Measurements from ENCODE around the gene KLF5. TPM values are rescaled to one million over a fixed set of nuclear protein-coding genes. Genes with fewer than 3 reads are reported as not detected.

KLF5 gene
- total and polyA plus RNA-seq, 2 experiments from 2014 or later: 5.5 to 5.6 TPM

- Histone ChIP-seq H3K27me3 (replicated peaks; ENCODE audit: insufficient read depth) (no peaks in the 10 kb centered on the region), H3K27ac (peak overlapping the region; percentile 59; the same call in 1 of the 2 replicates), H3K4me1 (ENCODE audit: insufficient read depth) (peaks cover 28% of the 10 kb centered on the region), H3K36me3 (ENCODE audit: low read depth) (no peaks in the 10 kb centered on the region), H3K9me3 (ENCODE audit: low read depth) (no peaks in the 10 kb centered on the region), H3K4me2 (ENCODE audit: unreplicated experiment) (peak overlapping the region; percentile 95), H3K9ac (peak overlapping the region; percentile 69), H2AFZ (peak overlapping the region; percentile 75), H3K9me2 (ENCODE audit: insufficient read depth) (no peaks in the 10 kb centered on the region), H4K20me1 (ENCODE audit: insufficient read depth) (no peaks in the 10 kb centered on the region), H3F3A (ENCODE audit: insufficient read depth) (peaks cover 24% of the 10 kb centered on the region), H3K4me3 (peak overlapping the region; percentile 83), H3K79me2 (ENCODE audit: insufficient read depth) (0 out of 2 replicates have a peak, but pooled peaks cover 12% of the 10 kb centered on the region)
- peak; percentile 62 for DNase-seq
- in situ Hi-C loops (cut with MboI): loop anchor here (25.0 kb wide), 1 partner anchor 653 kb away; no protein-coding TSS in a partner anchor
- TF ChIP-seq EZH2 (IDR thresholded peaks at IDR 0.05; ENCODE audit: insufficient read depth, poor library complexity, severe bottlenecking) (no peak), EZH2phosphoT487 (IDR thresholded peaks at IDR 0.05; ENCODE audit: insufficient read depth, low read depth) (no peak)
- WGBS, 2 experiments (ENCODE audit: low coverage in 1 of 2, low lambda C conversion rate in 2 of 2, missing lambda C conversion rate in 2 of 2): 1 to 2% methylated on average over 38 to 62 of the region's 68 CpGs
Observed at GRCh38 chr13:73059460-73060250, 850 bp downstream of the KLF5 start.

- H3K36me3 ChIP-seq (ENCODE audit: low read depth): no peaks in the 10 kb centered on the region
- H2AFZ ChIP-seq: peak overlapping the region; percentile 74
- in situ Hi-C loops (cut with MboI): loop anchor here (25.0 kb wide), 1 partner anchor 652 kb away; no protein-coding TSS in a partner anchor
- H4K20me1 ChIP-seq (ENCODE audit: insufficient read depth): no peaks in the 10 kb centered on the region
- no peaks in the 10 kb centered on the region for H3K9me3 ChIP-seq (ENCODE audit: low read depth)
- H3K4me3 ChIP-seq: peak overlapping the region; percentile 83
- H3K9ac ChIP-seq: peak overlapping the region; percentile 69
- no peaks in the 10 kb centered on the region for H3K9me2 ChIP-seq (ENCODE audit: insufficient read depth)
- H3F3A ChIP-seq (ENCODE audit: insufficient read depth): peaks cover 24% of the 10 kb centered on the region
- peak overlapping the region; percentile 59 for H3K27ac ChIP-seq
- WGBS, 2 experiments (ENCODE audit: low coverage in 1 of 2, low lambda C conversion rate in 2 of 2, missing lambda C conversion rate in 2 of 2): 2 to 3% methylated on average over 26 of the region's 26 CpGs
- TF ChIP-seq EZH2 (IDR thresholded peaks at IDR 0.05; ENCODE audit: insufficient read depth, poor library complexity, severe bottlenecking) (no peak), EZH2phosphoT487 (IDR thresholded peaks at IDR 0.05; ENCODE audit: insufficient read depth, low read depth) (no peak)
- no peaks in the 10 kb centered on the region for H3K27me3 ChIP-seq (replicated peaks; ENCODE audit: insufficient read depth)
- peak; percentile 90 for DNase-seq
- H3K4me2 ChIP-seq (ENCODE audit: unreplicated experiment): peak overlapping the region; percentile 95
- H3K4me1 ChIP-seq (ENCODE audit: insufficient read depth): peaks cover 25% of the 10 kb centered on the region
- 0 out of 2 replicates have a peak, but pooled peaks cover 12% of the 10 kb centered on the region for H3K79me2 ChIP-seq (ENCODE audit: insufficient read depth)
Observed at GRCh38 chr13:73060251-73061160, 1.7 kb downstream of the KLF5 start.

GRCh38 chr13:73061473-73061872 lies 2.7 kb downstream of the KLF5 start:
- Histone ChIP-seq H2AFZ (no peak overlapping the region), H3K9ac (peak overlapping the region; percentile 69), H4K20me1 (ENCODE audit: insufficient read depth) (no peaks in the 10 kb centered on the region), H3K9me2 (ENCODE audit: insufficient read depth) (no peaks in the 10 kb centered on the region), H3K4me2 (ENCODE audit: unreplicated experiment) (peak overlapping the region; percentile 95), H3K27me3 (replicated peaks; ENCODE audit: insufficient read depth) (no peaks in the 10 kb centered on the region), H3K4me3 (peak overlapping the region; percentile 83), H3K36me3 (ENCODE audit: low read depth) (no peaks in the 10 kb centered on the region), H3K79me2 (ENCODE audit: insufficient read depth) (0 out of 2 replicates have a peak, but pooled peaks cover 12% of the 10 kb centered on the region), H3K9me3 (ENCODE audit: low read depth) (no peaks in the 10 kb centered on the region), H3K4me1 (ENCODE audit: insufficient read depth) (peaks cover 15% of the 10 kb centered on the region), H3F3A (ENCODE audit: insufficient read depth) (peaks cover 17% of the 10 kb centered on the region), H3K27ac (0 out of 2 replicates have a peak overlapping the region, but pooled peaks have one; percentile 59)
- TF ChIP-seq EZH2phosphoT487 (IDR thresholded peaks at IDR 0.05; ENCODE audit: insufficient read depth, low read depth): no peak
- no peak for TF ChIP-seq EZH2 (IDR thresholded peaks at IDR 0.05; ENCODE audit: insufficient read depth, poor library complexity, severe bottlenecking)
- in situ Hi-C loops (cut with MboI): loop anchor here (25.0 kb wide), 1 partner anchor 651 kb away; no protein-coding TSS in a partner anchor
- no peak for DNase-seq
- 90 to 94% methylated on average over 6 of the region's 6 CpGs for WGBS, 2 experiments (ENCODE audit: low coverage in 1 of 2, low lambda C conversion rate in 2 of 2, missing lambda C conversion rate in 2 of 2)

- Histone ChIP-seq H3K27ac (no peak overlapping the region), H3K4me2 (ENCODE audit: unreplicated experiment) (peak overlapping the region; percentile 95), H3K9me2 (ENCODE audit: insufficient read depth) (no peaks in the 10 kb centered on the region), H3K4me3 (no peak overlapping the region), H3K4me1 (ENCODE audit: insufficient read depth) (peaks cover 14% of the 10 kb centered on the region), H3K9ac (no peak overlapping the region), H3K27me3 (replicated peaks; ENCODE audit: insufficient read depth) (no peaks in the 10 kb centered on the region), H4K20me1 (ENCODE audit: insufficient read depth) (peaks cover 1% of the 10 kb centered on the region; the same call in 1 of the 2 replicates), H3K36me3 (ENCODE audit: low read depth) (no peaks in the 10 kb centered on the region), H3K79me2 (ENCODE audit: insufficient read depth) (0 out of 2 replicates have a peak, but pooled peaks cover 12% of the 10 kb centered on the region), H3K9me3 (ENCODE audit: low read depth) (no peaks in the 10 kb centered on the region), H2AFZ (no peak overlapping the region), H3F3A (ENCODE audit: insufficient read depth) (peaks cover 15% of the 10 kb centered on the region)
- DNase-seq: no peak
- in situ Hi-C loops (cut with MboI): loop anchor here (25.0 kb wide), 1 partner anchor 650 kb away; no protein-coding TSS in a partner anchor
- WGBS, 2 experiments (ENCODE audit: low coverage in 1 of 2, low lambda C conversion rate in 2 of 2, missing lambda C conversion rate in 2 of 2): 94 to 95% methylated on average over 7 to 9 of the region's 9 CpGs
- TF ChIP-seq EZH2 (IDR thresholded peaks at IDR 0.05; ENCODE audit: insufficient read depth, poor library complexity, severe bottlenecking) (no peak), EZH2phosphoT487 (IDR thresholded peaks at IDR 0.05; ENCODE audit: insufficient read depth, low read depth) (no peak)
Observed at GRCh38 chr13:73061876-73062275, 3.1 kb downstream of the KLF5 start.

Measured in GM23248 (cell line).